GM12892 (cell line): Measurements from ENCODE around the gene ZNF337.
"Not testable (repeated sequence)": the region's sequence is repeated elsewhere in the genome, so short reads cannot be mapped to it uniquely, and the experiment has no call there.

Experiments
- DNase-seq: peaks from one replicate; pipeline ENCODE4 v3.0.0; 2011; ENCODE audit not compliant: insufficient read length
- FAIRE-seq: peaks from 2 replicates; lab custom pipeline; 2011; peaks lifted over from hg19 to GRCh38; lab: Jason Lieb, UNC
- POLR2A ChIP-seq: IDR thresholded peaks from 2 replicates; pipeline ENCODE4 v1.6.1; 2011; ENCODE audit warnings: low read depth, low read length, control low read depth
- POLR2AphosphoS5 ChIP-seq: IDR thresholded peaks from 2 replicates; pipeline ENCODE4 v1.6.1; 2011; ENCODE audit warnings: low read depth, low read length, control low read depth
- TAF1 ChIP-seq: IDR thresholded peaks from 2 replicates; pipeline ENCODE4 v1.6.1; 2011; ENCODE audit warnings: low read depth, mild to moderate bottlenecking, control low read depth, low read length, borderline replicate concordance

ZNF337 gene

DNA sequence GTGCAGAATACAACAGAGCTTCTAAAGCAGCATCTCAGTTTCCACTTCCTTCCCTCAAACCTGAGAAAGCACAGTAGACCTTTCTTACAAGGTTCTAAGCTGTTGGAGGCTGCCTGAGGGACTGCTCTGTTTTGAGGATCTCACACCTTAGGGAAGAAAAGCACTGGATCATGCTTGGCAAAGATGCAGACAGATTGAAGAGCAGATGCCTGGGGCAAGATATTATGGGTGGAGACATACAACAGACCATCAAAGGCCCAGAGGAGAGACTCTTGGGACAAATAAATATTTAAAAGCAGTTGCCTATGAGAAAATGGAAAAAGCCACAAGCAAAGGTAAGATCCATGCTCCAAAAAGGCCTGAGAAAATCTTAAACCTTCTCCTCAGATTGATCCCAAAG lies 6.2 kb downstream of the ZNF337 start:
- FAIRE-seq: no peak

DNA sequence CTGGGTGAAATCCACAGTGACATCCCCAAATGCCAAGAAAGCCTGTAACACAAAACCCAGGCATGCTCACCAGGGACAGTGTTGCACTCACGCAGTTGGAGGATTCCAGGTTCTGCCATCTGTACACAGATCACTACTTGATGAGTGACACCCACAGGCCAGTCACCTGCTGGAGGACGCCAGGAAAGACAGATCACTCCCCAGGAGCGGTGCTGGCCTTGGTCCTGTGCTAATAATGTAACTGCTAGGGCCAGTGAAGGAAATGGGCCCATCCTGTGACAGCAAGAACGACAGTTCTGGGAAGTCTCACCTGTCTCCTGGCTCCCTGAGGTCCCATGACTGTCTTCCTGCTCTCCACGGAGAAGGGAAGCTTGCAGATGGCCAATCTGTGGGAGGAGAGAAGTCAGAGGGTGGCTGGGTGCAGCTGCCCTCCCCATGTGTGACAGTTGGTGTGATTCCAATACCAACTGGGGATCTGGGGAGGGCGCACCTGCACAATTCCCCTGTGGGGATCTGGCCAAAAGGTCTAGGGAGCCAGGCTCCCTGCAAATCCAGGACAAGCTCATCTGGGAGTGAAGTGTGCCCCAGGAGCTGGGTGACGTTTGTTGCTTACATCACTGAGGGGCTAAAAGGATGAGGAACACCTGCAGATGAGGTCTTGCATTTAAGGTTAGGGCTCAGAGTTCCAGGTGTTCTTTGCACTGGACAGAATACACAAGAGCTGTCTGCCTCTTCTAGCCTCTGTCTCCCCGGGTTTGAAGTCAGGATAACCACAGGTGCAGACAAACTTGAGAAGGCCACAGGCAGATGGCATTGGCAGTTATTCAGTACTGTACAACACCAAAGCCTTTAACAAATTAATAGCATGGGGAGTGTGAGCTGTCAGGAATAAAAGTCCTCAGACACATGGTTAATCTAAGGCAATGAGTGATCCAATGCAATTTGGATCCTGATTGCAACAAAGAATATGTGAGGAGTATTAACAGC lies 10.3 kb downstream of the ZNF337 start:
- FAIRE-seq (peak; percentile 30), DNase-seq (no peak)
- TF ChIP-seq POLR2A (no peak), POLR2AphosphoS5 (no peak), TAF1 (no peak)

More for the DNA sequence above, 6.2 kb downstream of the ZNF337 start:
- TF ChIP-seq POLR2AphosphoS5: no peak
- DNase-seq: no peak

DNA sequence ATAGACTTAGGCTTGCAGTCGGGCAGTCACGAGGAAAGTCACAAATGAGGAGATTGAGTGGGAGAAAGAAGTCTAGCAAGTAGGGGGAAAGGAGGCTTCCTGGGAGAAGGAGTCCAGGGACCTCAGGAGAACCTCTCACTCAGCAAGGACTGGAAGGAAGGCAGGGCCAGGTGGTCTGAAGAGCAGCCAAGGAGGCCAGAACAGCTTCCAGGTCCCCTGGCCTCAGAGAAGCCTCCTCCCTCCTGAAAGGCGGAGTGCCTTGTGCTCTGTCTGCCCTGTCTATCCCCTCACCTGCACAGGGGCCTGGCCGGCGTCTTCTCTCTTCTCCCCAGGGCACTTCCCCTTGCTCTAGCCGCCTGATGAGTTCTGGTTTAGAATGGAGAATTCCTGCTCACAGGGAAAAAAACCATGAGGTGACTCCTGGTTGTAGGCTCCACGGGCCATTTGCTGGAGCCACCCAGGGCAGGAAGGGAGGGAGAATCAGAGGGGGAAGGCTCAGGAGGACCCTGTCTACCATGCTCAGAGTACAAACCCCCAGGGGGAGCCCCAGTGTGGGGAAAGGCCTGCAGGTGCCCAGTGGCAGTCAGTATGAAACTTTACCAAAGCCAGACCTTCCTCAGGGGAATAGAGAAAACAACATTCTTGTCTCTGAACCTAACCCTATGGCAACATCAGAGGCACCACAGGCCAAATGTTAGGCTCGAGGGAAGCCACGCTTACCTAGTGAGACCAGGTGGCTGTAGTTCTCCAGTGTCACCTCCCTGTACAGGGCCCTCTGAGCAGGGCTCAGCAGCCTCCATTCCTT lies 11.2 kb downstream of the ZNF337 start:
- DNase-seq (no peak), FAIRE-seq (peak; percentile 27)
- TF ChIP-seq TAF1 (no peak), POLR2AphosphoS5 (no peak), POLR2A (no peak)

DNA sequence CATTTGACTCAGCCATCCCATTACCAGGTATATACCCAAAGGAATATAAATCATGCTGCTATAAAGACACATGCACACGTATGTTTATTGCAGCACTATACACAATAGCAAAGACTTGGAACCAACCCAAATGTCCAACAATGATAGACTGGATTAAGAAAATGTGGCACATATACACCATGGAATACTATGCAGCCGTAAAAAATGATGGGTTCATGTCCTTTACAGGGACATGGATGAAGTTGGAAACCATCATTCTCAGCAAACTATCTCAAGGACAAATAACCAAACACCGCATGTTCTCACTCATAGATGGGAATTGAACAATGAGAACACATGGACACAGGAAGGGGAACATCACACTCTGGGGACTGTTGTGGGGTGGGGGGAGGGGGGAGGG lies 12.8 kb downstream of the ZNF337 start:
- FAIRE-seq, DNase-seq: not testable (repeated sequence)

DNA sequence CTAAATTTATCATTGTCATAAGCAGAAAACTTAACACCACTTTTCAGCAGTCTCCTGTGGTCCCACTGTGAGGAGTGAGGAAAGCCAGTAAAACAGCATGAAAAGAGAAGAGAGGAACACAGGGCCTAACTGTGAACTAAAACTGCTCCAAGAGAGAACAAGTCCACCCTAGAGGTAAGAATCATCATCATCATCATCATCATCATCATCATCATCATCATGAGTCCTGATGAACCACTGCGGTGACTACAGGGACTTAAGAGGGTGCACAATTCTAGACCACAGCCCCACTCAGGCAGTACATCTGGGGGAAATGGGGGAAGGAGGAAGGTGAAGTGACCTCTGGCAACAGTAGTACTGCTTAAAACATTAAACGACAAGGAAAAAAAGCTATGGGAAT lies 13.6 kb downstream of the ZNF337 start:
- TF ChIP-seq POLR2AphosphoS5 (no peak), POLR2A (no peak), TAF1 (no peak)
- DNase-seq (no peak), FAIRE-seq (peak; percentile 54)

DNA sequence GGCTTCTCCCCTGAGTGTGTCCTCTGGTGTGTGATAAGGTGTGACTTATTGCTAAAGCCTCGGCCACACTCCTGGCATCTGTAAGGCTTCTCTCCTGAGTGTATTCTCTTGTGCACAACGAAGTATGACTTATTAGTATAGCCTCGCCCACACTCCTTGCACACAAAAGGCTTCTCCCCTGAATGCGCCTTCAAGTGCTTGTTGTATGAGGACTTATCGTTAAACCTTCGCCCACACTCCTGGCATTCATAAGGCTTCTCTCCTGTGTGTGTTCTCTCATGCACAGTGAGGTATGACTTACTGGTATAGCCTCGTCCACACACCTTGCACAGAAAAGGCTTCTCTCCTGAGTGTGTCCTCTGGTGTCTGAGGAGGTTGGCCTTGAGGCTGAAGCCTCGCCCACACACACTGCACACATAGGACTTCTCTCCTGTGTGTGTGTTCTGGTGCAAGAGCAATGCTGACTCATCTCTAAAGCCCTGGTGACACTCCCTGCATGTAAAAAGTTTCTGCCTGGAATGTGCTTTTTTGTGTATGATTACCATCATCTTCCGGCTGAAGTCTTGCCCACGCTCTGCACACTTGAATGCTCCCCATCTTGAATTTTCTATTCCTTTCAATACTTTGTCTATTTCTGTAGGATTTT lies 20.4 kb downstream of the ZNF337 start:
- no peak for TF ChIP-seq POLR2AphosphoS5
- no peak for TF ChIP-seq TAF1
- no peak for TF ChIP-seq POLR2A

DNA sequence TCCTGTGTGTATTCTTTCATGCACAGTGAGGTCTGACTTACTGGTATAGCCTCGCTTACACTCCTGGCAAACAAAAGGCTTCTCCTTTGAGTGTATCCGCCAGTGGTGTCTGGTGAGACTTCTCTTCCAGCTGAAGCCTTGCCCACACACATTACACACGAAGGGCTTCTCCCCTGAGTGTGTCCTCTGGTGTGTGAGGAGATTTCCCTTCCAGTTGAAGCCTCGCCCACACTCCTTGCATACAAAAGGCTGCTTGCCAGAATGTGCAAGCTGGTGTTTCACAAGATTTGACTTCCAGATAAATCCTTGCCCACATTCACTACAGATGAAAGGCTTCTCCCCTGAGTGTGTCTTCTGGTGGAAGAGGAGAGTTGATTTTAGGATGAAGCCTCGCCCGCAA lies 21.5 kb downstream of the ZNF337 start:
- DNase-seq: no peak
- no peak for TF ChIP-seq POLR2A
- no peak for TF ChIP-seq TAF1
- TF ChIP-seq POLR2AphosphoS5: no peak
- FAIRE-seq: no peak

More for the DNA sequence above, 20.4 kb downstream of the ZNF337 start:
- DNase-seq (no peak), FAIRE-seq (peak; percentile 40)

DNA sequence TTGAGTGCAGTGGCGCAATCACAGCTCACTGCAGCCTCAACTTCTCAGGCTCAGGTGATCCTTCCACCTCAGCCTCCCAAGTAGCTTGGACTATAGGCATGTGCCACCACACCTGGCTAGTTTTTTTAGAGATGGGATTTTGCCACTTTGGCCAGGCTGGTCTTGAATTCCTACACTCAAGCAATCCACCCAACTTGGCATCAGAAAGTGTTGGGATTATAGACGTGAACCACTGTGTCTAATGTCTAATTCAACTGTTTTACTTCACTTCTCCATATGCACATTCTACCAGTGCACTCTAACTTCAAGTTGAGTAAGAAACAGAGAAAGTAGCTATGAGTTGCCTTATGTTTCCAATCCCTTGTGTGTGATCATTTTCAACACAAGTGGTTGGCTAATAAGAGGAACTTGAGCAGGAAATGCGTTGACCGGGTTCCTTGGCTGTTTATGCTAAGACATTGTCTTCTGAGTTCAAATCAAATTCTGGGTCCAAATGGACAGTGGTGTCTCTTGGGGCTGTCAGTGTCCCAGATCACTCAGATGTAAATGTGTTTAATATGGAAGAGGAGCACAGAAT lies 23.9 kb downstream of the ZNF337 start:
- FAIRE-seq (no peak), DNase-seq (no peak)
- TF ChIP-seq POLR2A (no peak), TAF1 (no peak), POLR2AphosphoS5 (no peak)

DNA sequence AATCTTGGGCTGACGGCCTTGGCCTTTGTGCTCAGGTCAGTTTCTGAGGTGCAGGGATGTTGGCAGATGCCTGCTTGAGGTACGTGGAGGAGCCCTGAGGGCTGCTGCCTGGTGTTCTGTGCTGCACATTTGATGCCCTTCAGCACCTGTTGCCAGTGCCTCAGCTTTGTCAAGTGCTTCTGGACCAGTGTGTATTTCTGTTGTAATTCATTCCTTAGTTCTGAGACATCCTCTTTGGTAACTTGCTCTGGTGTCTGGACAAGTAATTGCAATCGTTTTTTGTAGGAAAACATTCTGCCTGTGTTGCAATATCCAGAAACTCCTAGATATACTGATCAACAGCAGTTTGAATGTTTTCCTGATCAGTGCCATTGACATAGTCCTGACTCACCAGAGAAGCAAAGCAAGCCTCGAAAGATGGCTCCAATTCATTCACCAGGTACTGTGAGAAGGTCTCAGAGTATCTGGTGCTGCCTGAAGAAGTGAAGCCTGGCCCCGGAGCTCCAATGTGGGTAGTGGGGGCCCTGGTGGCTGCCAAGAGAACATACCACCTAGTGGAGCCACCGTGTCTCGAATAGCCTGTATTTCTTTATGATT lies 26.7 kb downstream of the ZNF337 start:
- no peak for DNase-seq
- TF ChIP-seq POLR2A (no peak), TAF1 (no peak), POLR2AphosphoS5 (no peak)
- FAIRE-seq: no peak

DNA sequence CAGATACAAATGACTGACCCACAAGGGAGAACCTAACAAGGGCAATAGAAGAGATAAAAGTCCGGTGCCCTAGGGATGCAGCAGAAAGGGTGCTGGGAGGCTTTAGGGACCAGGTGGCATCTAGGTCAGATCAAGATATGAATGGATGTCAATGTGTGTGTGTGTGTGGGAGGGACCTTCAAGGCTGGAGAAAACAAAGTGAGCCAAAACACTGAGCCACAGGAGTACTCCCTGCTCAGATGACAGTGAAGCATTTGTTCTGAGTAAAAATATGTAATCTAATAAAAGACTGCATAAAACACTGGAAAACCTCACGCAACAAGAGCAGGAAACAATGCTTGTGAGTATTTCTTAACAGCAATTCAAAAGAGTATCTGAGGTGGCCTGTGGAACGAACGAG lies 28.2 kb downstream of the ZNF337 start:
- no peak for DNase-seq
- no peak for TF ChIP-seq POLR2AphosphoS5
- no peak for TF ChIP-seq TAF1
- TF ChIP-seq POLR2A: no peak
- FAIRE-seq: no peak

DNA sequence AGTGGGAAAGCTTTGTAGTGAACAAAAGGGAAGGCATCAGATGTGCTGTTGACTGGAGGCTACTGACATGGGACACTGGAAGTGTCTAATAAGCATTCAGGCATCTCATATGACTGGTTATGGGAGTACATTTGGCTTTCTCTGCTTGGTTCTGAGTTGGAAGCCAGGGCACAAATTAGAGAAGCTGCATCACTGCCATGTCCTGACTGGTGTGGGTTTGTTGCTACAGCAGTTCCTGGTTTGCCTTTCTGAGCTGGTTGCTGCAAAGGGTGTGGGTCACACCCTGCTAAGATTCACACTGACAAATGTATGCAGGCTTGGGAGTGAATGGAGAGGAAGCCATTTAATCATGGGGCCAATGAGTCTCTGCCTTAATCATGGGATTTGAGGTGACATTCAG lies 36.7 kb downstream of the ZNF337 start:
- DNase-seq (no peak), FAIRE-seq (no peak)
- TF ChIP-seq TAF1 (no peak), POLR2AphosphoS5 (no peak), POLR2A (no peak)
